ENCODE data around the gene FHOD1. TPM values are rescaled to one million over a fixed set of nuclear protein-coding genes. Genes with fewer than 3 reads are reported as not detected.
A peak's percentile ranks its signal among the peaks of the same experiment; 100 is the strongest.

The FHOD1 gene
- total and polyA plus RNA-seq, 10 of the 15 experiments (the other 5 are each of a cell fraction or from before 2014, with no cell fraction given), result 8.9 to 65.7 (median 18.1) TPM

DNA sequence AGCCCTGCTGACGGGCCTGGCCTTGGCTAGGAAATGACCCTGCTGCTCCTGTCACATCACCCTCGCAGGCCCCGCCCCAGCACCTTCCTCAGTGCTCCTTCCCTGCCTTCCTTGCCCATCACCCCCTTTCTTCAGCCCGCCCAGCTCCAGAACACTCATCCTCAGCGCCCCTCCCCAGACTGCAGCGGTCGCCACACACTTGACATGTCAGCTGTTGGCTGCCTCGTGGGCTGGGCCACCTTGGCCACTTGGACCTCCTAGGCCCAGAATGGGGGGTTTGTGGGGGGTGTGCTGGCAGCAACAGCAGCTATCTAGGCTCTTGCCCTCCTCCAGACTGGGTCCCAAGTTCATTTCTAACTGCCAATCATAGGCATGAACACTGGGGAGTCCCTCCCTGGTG, 37.7 kb downstream of the FHOD1 start:
- FAIRE-seq (no peak), DNase-seq (ENCODE audit: low read depth, low spot score) (no peak), ATAC-seq (no peak)
- ChIA-PET POLR2A (no interaction called here), SMC1A (ENCODE audit: uncharacterized antibody, unreplicated experiment) (no interaction called here), CTCF (no interaction called here), RAD21 (ENCODE audit: unreplicated experiment) (no interaction called here)
- Histone ChIP-seq H3K4me1 (ENCODE audit: control insufficient read depth, insufficient read depth, low read length) (no peaks in the 10 kb centered on the region), H3K9ac (ENCODE audit: control insufficient read depth, insufficient read depth, low read length) (no peak overlapping the region), H3K36me3 (ENCODE audit: control insufficient read depth in 2 of 2, insufficient read depth in 2 of 2, low read length in 1 of 2) (no peaks in the 10 kb centered on the region), H4K20me1 (ENCODE audit: control insufficient read depth, insufficient read depth) (no peaks in the 10 kb centered on the region), H3K4me2 (ENCODE audit: control insufficient read depth, insufficient read depth) (no peak overlapping the region), H3K4me3 (no peak overlapping the region), H3K9me3 (replicated peaks; ENCODE audit: control insufficient read depth, insufficient read depth, low read length) (no peaks in the 10 kb centered on the region), H3K27me3 (replicated peaks in 1 of 2; ENCODE audit: control insufficient read depth in 2 of 2, insufficient read depth in 2 of 2, low read length in 1 of 2) (no peaks in the 10 kb centered on the region), H3K27ac (ENCODE audit: control insufficient read depth, insufficient read depth) (no peak overlapping the region), H3K79me2 (ENCODE audit: control insufficient read depth, insufficient read depth, low read length) (no peaks in the 10 kb centered on the region), H2AFZ (ENCODE audit: control insufficient read depth, low read depth, low read length) (no peak overlapping the region)
- BruUV-seq (replicated peaks), result no TSS peak
- in situ Hi-C loops (cut with MboI), result no loop called here
- 40% methylated on average over 2 of the region's 8 CpGs for whole genome bisulfite sequencing (ENCODE audit: insufficient coverage, insufficient replicate concordance, low lambda C conversion rate, missing lambda C conversion rate)
- intact Hi-C loops (cut with micrococcal nuclease; ENCODE audit: unreplicated experiment), result no loop called here
- TF ChIP-seq CREM (IDR thresholded peaks at IDR 0.05; ENCODE audit: low read depth) (no peak), MTA2 (IDR thresholded peaks at IDR 0.05; ENCODE audit: low read depth) (no peak)

DNA sequence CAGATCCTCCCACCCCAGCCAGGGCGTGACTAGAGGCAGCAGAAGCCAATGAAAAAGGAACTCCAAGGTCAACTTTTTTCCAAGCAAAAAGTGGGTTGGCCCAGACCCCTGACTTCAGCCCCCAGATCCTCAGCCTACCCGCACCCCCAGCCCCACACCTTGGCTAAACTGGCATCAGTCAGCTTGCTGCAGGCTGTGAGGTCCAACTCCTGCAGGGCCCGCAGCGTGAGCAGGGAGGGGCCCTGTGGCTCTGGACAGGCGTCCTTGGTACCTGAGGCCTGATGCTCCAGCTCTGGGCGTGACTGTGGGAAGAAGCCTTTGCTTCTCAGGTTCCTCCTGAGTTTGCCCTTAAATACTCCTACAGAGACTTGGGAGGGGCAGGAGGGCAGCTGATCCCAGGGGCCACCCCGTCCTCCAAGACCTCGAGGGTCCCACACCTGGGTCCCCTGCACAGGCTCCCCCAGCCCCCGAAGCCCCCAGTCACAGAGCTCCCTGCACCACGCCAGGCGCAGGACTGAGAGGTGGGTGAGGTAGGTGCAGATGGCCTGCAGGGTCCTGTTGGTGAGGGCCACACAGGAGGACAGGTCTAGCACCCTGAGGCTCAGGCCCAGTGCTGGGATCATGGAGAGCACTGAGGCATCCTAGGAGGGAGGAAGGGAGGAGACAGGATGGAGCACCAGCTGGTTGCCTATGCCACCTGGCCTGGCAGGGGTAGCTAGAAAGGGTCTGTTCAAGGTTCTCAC, 39.0 kb downstream of the FHOD1 start:
- BruUV-seq (replicated peaks), result no TSS peak
- DNase-seq (ENCODE audit: low read depth, low spot score) (no peak), ATAC-seq (no peak), FAIRE-seq (no peak)
- Histone ChIP-seq H3K4me3 (no peak overlapping the region), H3K27me3 (replicated peaks in 1 of 2; ENCODE audit: control insufficient read depth in 2 of 2, insufficient read depth in 2 of 2, low read length in 1 of 2) (no peaks in the 10 kb centered on the region), H2AFZ (ENCODE audit: control insufficient read depth, low read depth, low read length) (no peak overlapping the region), H3K27ac (ENCODE audit: control insufficient read depth, insufficient read depth) (no peak overlapping the region), H3K4me2 (ENCODE audit: control insufficient read depth, insufficient read depth) (no peak overlapping the region), H3K9me3 (replicated peaks; ENCODE audit: control insufficient read depth, insufficient read depth, low read length) (no peaks in the 10 kb centered on the region), H3K79me2 (ENCODE audit: control insufficient read depth, insufficient read depth, low read length) (no peaks in the 10 kb centered on the region), H3K9ac (ENCODE audit: control insufficient read depth, insufficient read depth, low read length) (no peak overlapping the region), H4K20me1 (ENCODE audit: control insufficient read depth, insufficient read depth) (no peaks in the 10 kb centered on the region), H3K4me1 (ENCODE audit: control insufficient read depth, insufficient read depth, low read length) (no peaks in the 10 kb centered on the region), H3K36me3 (ENCODE audit: control insufficient read depth in 2 of 2, insufficient read depth in 2 of 2, low read length in 1 of 2) (peaks cover 0 to 6% of the 10 kb centered on the region in 2 experiments; a peak in 2 of 4 replicates)
- in situ Hi-C loops (cut with MboI) (no loop called here), intact Hi-C loops (cut with micrococcal nuclease; ENCODE audit: unreplicated experiment) (no loop called here)
- RAD21 ChIA-PET (ENCODE audit: unreplicated experiment), result no interaction called here
- peak; percentile 67; the same call in 1 of the 2 replicates for TF ChIP-seq POLR2AphosphoS2 (IDR thresholded peaks at IDR 0.05; ENCODE audit: low read depth, low read length)
- no peak for TF ChIP-seq RAD21 (IDR thresholded peaks at IDR 0.05; ENCODE audit: insufficient read depth, low read depth, low read length)
- no peak for TF ChIP-seq SUPT20H (IDR thresholded peaks at IDR 0.05; ENCODE audit: borderline replicate concordance, control insufficient read depth, low read depth, low read length)
- peak; percentile 71 for TF ChIP-seq POLR2A (IDR thresholded peaks at IDR 0.05; ENCODE audit: low read depth, low read length)
- TF ChIP-seq CHD2 (IDR thresholded peaks at IDR 0.05; ENCODE audit: borderline replicate concordance, low read depth, low read length), result no peak
- CTCF ChIA-PET, result interaction anchor here (1.3 kb wide), 1 partner anchor 52 kb away, joined by 5 read pairs; no protein-coding TSS in a partner anchor
- POLR2A ChIA-PET, result interaction anchor here (0.6 to 1.0 kb wide), 2 partner anchors 9 to 15 kb away, joined by 3 read pairs; no protein-coding TSS in a partner anchor
- WGBS (ENCODE audit: insufficient coverage, insufficient replicate concordance, low lambda C conversion rate, missing lambda C conversion rate), result 80% methylated on average over 10 of the region's 11 CpGs
- SMC1A ChIA-PET (ENCODE audit: uncharacterized antibody, unreplicated experiment), result no interaction called here

Measured in GM12878 (cell line).